Measurements from ENCODE around the gene KLK7. TPM values are rescaled to one million over a fixed set of nuclear protein-coding genes. Genes with fewer than 3 reads are reported as not detected.
"Not testable (repeated sequence)": the region's sequence is repeated elsewhere in the genome, so short reads cannot be mapped to it uniquely, and the experiment has no call there.

KLK7 gene
- polyA plus RNA-seq, 10 donors, result 0.11 to 0.31 (median 0.24) TPM; not detected in 6

GRCh38 chr19:51012661-51013190 is 29.0 kb upstream of the KLK7 start:
- DNase-seq, result no peak

GRCh38 chr19:51010066-51010795 is 26.5 kb upstream of the KLK7 start:
- no peak for DNase-seq

- DNase-seq, result no peak
Measured at GRCh38 chr19:51009061-51009891, 25.6 kb upstream of the KLK7 start.

- no peak for DNase-seq
Measured at GRCh38 chr19:51007488-51007887, 23.8 kb upstream of the KLK7 start.

- no peak for DNase-seq
Measured at GRCh38 chr19:51006406-51006805, 22.7 kb upstream of the KLK7 start.

- no peak for DNase-seq
Measured at GRCh38 chr19:51005248-51005647, 21.5 kb upstream of the KLK7 start.

GRCh38 chr19:51003316-51003715 is 19.6 kb upstream of the KLK7 start:
- no peak for DNase-seq

- no peak for DNase-seq
Measured at GRCh38 chr19:51002542-51003311, 19.0 kb upstream of the KLK7 start.

GRCh38 chr19:51002089-51002532 is 18.4 kb upstream of the KLK7 start:
- DNase-seq, result no peak

- peak in 1 of 3 donors; percentile 5 for DNase-seq
Measured at GRCh38 chr19:51001515-51001914, 17.8 kb upstream of the KLK7 start, which contains the start of gene KLK8. Gene KLK8 (minus strand): TSS chr19:51001604. CDS start chr19:51001167, 437 bp downstream.

GRCh38 chr19:51000981-51001380 is 17.3 kb upstream of the KLK7 start:
- no peak for DNase-seq

GRCh38 chr19:51000426-51000825 is 16.7 kb upstream of the KLK7 start:
- no peak for DNase-seq

GRCh38 chr19:50998686-50999085 is 15.0 kb upstream of the KLK7 start:
- no peak for DNase-seq

GRCh38 chr19:50998061-50998460 is 14.3 kb upstream of the KLK7 start:
- no peak for DNase-seq

- no peak for DNase-seq
Measured at GRCh38 chr19:50994129-50994528, 10.4 kb upstream of the KLK7 start.

GRCh38 chr19:50992666-50993035 is 8.9 kb upstream of the KLK7 start:
- DNase-seq, result no peak

GRCh38 chr19:50984416-50984815 is 699 bp upstream of the KLK7 start:
- DNase-seq, result not testable (repeated sequence)

- DNase-seq, result no peak
Measured at GRCh38 chr19:50982186-50982585, 1.5 kb downstream of the KLK7 start.

GRCh38 chr19:50981587-50982146 is 2.0 kb downstream of the KLK7 start:
- DNase-seq, result no peak

- no peak for DNase-seq
Measured at GRCh38 chr19:50980208-50980607, 3.5 kb downstream of the KLK7 start.

GRCh38 chr19:50979758-50980157 is 4.0 kb downstream of the KLK7 start:
- no peak for DNase-seq
